CD4-positive, alpha-beta memory T cell (primary cell): ENCODE measurements around the gene THOC6. TPM values are rescaled to one million over a fixed set of nuclear protein-coding genes. Genes with fewer than 3 reads are reported as not detected.

Source experiments
- CTCF ChIA-PET: fragments of 350-600 bp; sonication (Branson Sonifier 250); formaldehyde crosslinking; loops from one replicate; lab custom pipeline; 2021; ENCODE audit warnings: inconsistent platforms; ENCODE audit not compliant: partially characterized antibody; lab: Charles Lee
- POLR2A ChIA-PET: fragments of 350-600 bp; sonication (Branson Sonifier 250); formaldehyde crosslinking; loops from one replicate; lab custom pipeline; 2021; ENCODE audit not compliant: partially characterized antibody; lab: Charles Lee
- DNase-seq, 5 donors: peaks; one replicate each; pipeline versions ENCODE4 v3.0.0 to v3.0.0-alpha.2; 2020 to 2022; ENCODE audit warnings: mixed read lengths in 1 of 5
- H3K27ac ChIP-seq: one replicate; pipeline ENCODE4 v1.7.0; 2013; ENCODE audit warnings: low read depth, low read length
- H3K27me3 ChIP-seq: 2 replicates; pipeline ENCODE4 v1.7.0; 2013; ENCODE audit warnings: mild to moderate bottlenecking, low read length, moderate library complexity; ENCODE audit not compliant: insufficient read depth
- H3K36me3 ChIP-seq: 2 replicates; pipeline ENCODE4 v1.7.0; 2013; ENCODE audit warnings: mild to moderate bottlenecking, low read length, moderate library complexity; ENCODE audit not compliant: insufficient read depth
- H3K4me1 ChIP-seq: 2 replicates; pipeline ENCODE4 v1.7.0; 2013; ENCODE audit warnings: mild to moderate bottlenecking, low read length, moderate library complexity; ENCODE audit not compliant: insufficient read depth
- H3K4me3 ChIP-seq, 2 donors: one replicate each; pipeline ENCODE4 v1.7.0; 2013; ENCODE audit warnings: low read length in 2 of 2, mild to moderate bottlenecking in 1 of 2
- H3K9me3 ChIP-seq, 2 donors: one replicate each; pipeline ENCODE4 v1.7.0; 2013; ENCODE audit warnings: low read length in 2 of 2, control low read depth in 1 of 2; ENCODE audit not compliant: control insufficient read depth in 1 of 2
- H3K27ac Mint-ChIP-seq, 7 donors: one replicate each; pipeline ENCODE4 v1.8.0; 2020 to 2021; ENCODE audit warnings: mixed read lengths in 7 of 7, mild to moderate bottlenecking in 6 of 7, inconsistent platforms in 3 of 7, moderate library complexity in 3 of 7
- H3K27me3 Mint-ChIP-seq, 2 donors: one replicate each; pipeline ENCODE4 v1.8.0; 2020 to 2021; ENCODE audit warnings: mixed read lengths in 2 of 2
- H3K36me3 Mint-ChIP-seq, 2 donors: one replicate each; pipeline ENCODE4 v1.8.0; 2020 to 2021; ENCODE audit warnings: mixed read lengths in 2 of 2, inconsistent platforms in 1 of 2, mild to moderate bottlenecking in 1 of 2
- H3K4me1 Mint-ChIP-seq, 4 donors: one replicate each; pipeline ENCODE4 v1.8.0; 2020 to 2021; ENCODE audit warnings: mixed read lengths in 4 of 4, mild to moderate bottlenecking in 1 of 4
- H3K4me3 Mint-ChIP-seq, 8 donors: one replicate each; pipeline ENCODE4 v1.8.0; 2020 to 2021; ENCODE audit warnings: mixed read lengths in 8 of 8, mild to moderate bottlenecking in 7 of 8, moderate library complexity in 6 of 8, inconsistent platforms in 3 of 8
- H3K9me3 Mint-ChIP-seq, 8 donors: one replicate each; pipeline ENCODE4 v1.8.0; 2020 to 2021; ENCODE audit warnings: mixed read lengths in 8 of 8, mild to moderate bottlenecking in 5 of 8, inconsistent platforms in 3 of 8, moderate library complexity in 1 of 8
- intact Hi-C: fragments of 100-400 bp; cut with micrococcal nuclease; formaldehyde crosslinking; loops from one replicate; pipeline ENCODE4 v1.15.1; 2023
- polyA plus RNA-seq, 2 donors: library from polyadenylated mRNA; unstranded; fragments of 300-500 nt; fragmentation: Illumina TruSeq; gene quantifications; one replicate each; pipeline ENCODE4 v1.2.3, GENCODE V29; 2021
- total RNA-seq, 2 experiments: library from RNA; stranded (reverse); gene quantifications; one replicate each; pipeline ENCODE4 v1.2.3, GENCODE V29; 2021

Gene THOC6
- total and polyA plus RNA-seq, 4 experiments from 2014 or later = 18.4 to 48.8 (median 32.0) TPM

- no peaks in the 10 kb centered on the region for H3K27me3 ChIP-seq
- peaks cover 0 to 2% of the 10 kb centered on the region in 2 donors for H3K27me3 Mint-ChIP-seq
- H3K27ac ChIP-seq = no peak overlapping the region
- H3K4me1 Mint-ChIP-seq = no peaks in the 10 kb centered on the region
- no peaks in the 10 kb centered on the region for H3K9me3 ChIP-seq
- H3K4me3 ChIP-seq = no peak overlapping the region
- no peaks in the 10 kb centered on the region for H3K9me3 Mint-ChIP-seq
- no peak overlapping the region for H3K27ac Mint-ChIP-seq
- no peaks in the 10 kb centered on the region for H3K36me3 Mint-ChIP-seq
- H3K36me3 ChIP-seq = no peaks in the 10 kb centered on the region
- H3K4me3 Mint-ChIP-seq = no peak overlapping the region
- CTCF ChIA-PET = interaction anchor here (1.0 to 1.2 kb wide), 2 partner anchors 11 kb away, joined by 3 read pairs; no protein-coding TSS in a partner anchor
- DNase-seq = peak in 1 of 5 donors; percentile 35
- POLR2A ChIA-PET = interaction anchor here (0.8 kb wide), 1 partner anchor 80 kb away, joined by 4 read pairs; the partner anchor contains the start of gene FLYWCH1
- no peaks in the 10 kb centered on the region for H3K4me1 ChIP-seq
- intact Hi-C loops = no loop called here
These were observed 32.1 kb upstream of the THOC6 start for GRCh38 chr16:2991566-2992261.

- ChIA-PET CTCF (interaction anchor here (1.2 kb wide), 1 partner anchor 10 kb away, joined by 3 read pairs; no protein-coding TSS in a partner anchor), POLR2A (interaction anchor here (0.8 kb wide), 1 partner anchor 81 kb away, joined by 4 read pairs; the partner anchor contains the start of gene FLYWCH1)
- H3K36me3 ChIP-seq = no peaks in the 10 kb centered on the region
- H3K9me3 ChIP-seq = no peaks in the 10 kb centered on the region
- no peaks in the 10 kb centered on the region for H3K27me3 ChIP-seq
- Mint-ChIP-seq H3K27me3 (peaks cover 0 to 2% of the 10 kb centered on the region in 2 donors), H3K36me3 (no peaks in the 10 kb centered on the region), H3K9me3 (no peaks in the 10 kb centered on the region), H3K4me1 (no peaks in the 10 kb centered on the region), H3K27ac (no peak overlapping the region), H3K4me3 (no peak overlapping the region)
- H3K4me1 ChIP-seq = no peaks in the 10 kb centered on the region
- no peak overlapping the region for H3K4me3 ChIP-seq
- H3K27ac ChIP-seq = no peak overlapping the region
- peak in 1 of 5 donors; percentile 33 for DNase-seq
- intact Hi-C loops = no loop called here
These were observed 31.3 kb upstream of the THOC6 start for GRCh38 chr16:2992383-2993081.

- CTCF ChIA-PET = no interaction called here
- POLR2A ChIA-PET = no interaction called here
- Mint-ChIP-seq H3K27me3 (peaks cover 2% of the 10 kb centered on the region in 2 donors), H3K36me3 (no peaks in the 10 kb centered on the region), H3K4me3 (no peak overlapping the region), H3K4me1 (no peaks in the 10 kb centered on the region), H3K9me3 (no peaks in the 10 kb centered on the region), H3K27ac (no peak overlapping the region)
- Histone ChIP-seq H3K9me3 (no peaks in the 10 kb centered on the region), H3K27ac (no peak overlapping the region), H3K27me3 (no peaks in the 10 kb centered on the region), H3K36me3 (no peaks in the 10 kb centered on the region), H3K4me3 (no peak overlapping the region), H3K4me1 (no peaks in the 10 kb centered on the region)
- intact Hi-C loops = no loop called here
- peak in 1 of 5 donors; percentile 5 for DNase-seq
These were observed 27.5 kb upstream of the THOC6 start for GRCh38 chr16:2996298-2996697.

GRCh38 chr16:2999929-3000328 lies 23.9 kb upstream of the THOC6 start:
- Histone ChIP-seq H3K27ac (no peak overlapping the region), H3K27me3 (no peaks in the 10 kb centered on the region), H3K4me1 (peaks cover 2% of the 10 kb centered on the region), H3K4me3 (no peak overlapping the region), H3K36me3 (no peaks in the 10 kb centered on the region), H3K9me3 (no peaks in the 10 kb centered on the region)
- ChIA-PET CTCF (interaction anchor here (14.2 kb wide), 1 partner anchor 27 kb away, joined by 444 read pairs; the partner anchor contains the start of genes CLDN6, HCFC1R1, THOC6 and TNFRSF12A), POLR2A (no interaction called here)
- peak in 1 of 5 donors; percentile 28 for DNase-seq
- no peaks in the 10 kb centered on the region for H3K36me3 Mint-ChIP-seq
- peaks cover 2% of the 10 kb centered on the region in 2 donors for H3K27me3 Mint-ChIP-seq
- intact Hi-C loops = no loop called here
- H3K4me3 Mint-ChIP-seq = no peak overlapping the region
- H3K27ac Mint-ChIP-seq = no peak overlapping the region
- no peaks in the 10 kb centered on the region for H3K9me3 Mint-ChIP-seq
- peaks cover 0 to 5% (median 0%) of the 10 kb centered on the region in 4 donors for H3K4me1 Mint-ChIP-seq

GRCh38 chr16:3000540-3000939 lies 23.3 kb upstream of the THOC6 start:
- Histone ChIP-seq H3K4me3 (no peak overlapping the region), H3K27me3 (no peaks in the 10 kb centered on the region), H3K4me1 (peaks cover 4% of the 10 kb centered on the region), H3K9me3 (no peaks in the 10 kb centered on the region), H3K27ac (no peak overlapping the region), H3K36me3 (no peaks in the 10 kb centered on the region)
- peak in 1 of 5 donors; percentile 19 for DNase-seq
- ChIA-PET POLR2A (interaction anchor here (0.9 to 1.1 kb wide), 2 partner anchors 27 to 151 kb away, joined by 3 to 4 read pairs; no protein-coding TSS in a partner anchor), CTCF (interaction anchor here (14.2 kb wide), 1 partner anchor 26 kb away, joined by 444 read pairs; the partner anchor contains the start of genes CLDN6, HCFC1R1, THOC6 and TNFRSF12A)
- no peaks in the 10 kb centered on the region for H3K36me3 Mint-ChIP-seq
- intact Hi-C loops = no loop called here
- peaks cover 2% of the 10 kb centered on the region in 2 donors for H3K27me3 Mint-ChIP-seq
- peaks cover 0 to 5% (median 0%) of the 10 kb centered on the region in 4 donors for H3K4me1 Mint-ChIP-seq
- H3K27ac Mint-ChIP-seq = peak overlapping the region in 1 of 7 donors; percentile 46
- no peaks in the 10 kb centered on the region for H3K9me3 Mint-ChIP-seq
- H3K4me3 Mint-ChIP-seq = no peak overlapping the region

GRCh38 chr16:3001316-3001715 lies 22.5 kb upstream of the THOC6 start:
- Mint-ChIP-seq H3K36me3 (no peaks in the 10 kb centered on the region), H3K27me3 (peaks cover 2% of the 10 kb centered on the region in 2 donors), H3K4me3 (no peak overlapping the region), H3K27ac (no peak overlapping the region), H3K9me3 (no peaks in the 10 kb centered on the region), H3K4me1 (peaks cover 0 to 5% (median 0%) of the 10 kb centered on the region in 4 donors)
- DNase-seq = peak in 1 of 5 donors; percentile 24
- Histone ChIP-seq H3K27me3 (no peaks in the 10 kb centered on the region), H3K36me3 (no peaks in the 10 kb centered on the region), H3K4me3 (no peak overlapping the region), H3K27ac (no peak overlapping the region), H3K9me3 (no peaks in the 10 kb centered on the region), H3K4me1 (peaks cover 4% of the 10 kb centered on the region)
- intact Hi-C loops = no loop called here
- POLR2A ChIA-PET = interaction anchor here (0.9 to 3.6 kb wide), 3 partner anchors 26 to 151 kb away, joined by 3 to 28 read pairs (median 4); no protein-coding TSS in a partner anchor
- CTCF ChIA-PET = interaction anchor here (14.2 kb wide), 1 partner anchor 26 kb away, joined by 444 read pairs; the partner anchor contains the start of genes CLDN6, HCFC1R1, THOC6 and TNFRSF12A
